ENCODE results near the gene USP7.

USP7 gene

DNA sequence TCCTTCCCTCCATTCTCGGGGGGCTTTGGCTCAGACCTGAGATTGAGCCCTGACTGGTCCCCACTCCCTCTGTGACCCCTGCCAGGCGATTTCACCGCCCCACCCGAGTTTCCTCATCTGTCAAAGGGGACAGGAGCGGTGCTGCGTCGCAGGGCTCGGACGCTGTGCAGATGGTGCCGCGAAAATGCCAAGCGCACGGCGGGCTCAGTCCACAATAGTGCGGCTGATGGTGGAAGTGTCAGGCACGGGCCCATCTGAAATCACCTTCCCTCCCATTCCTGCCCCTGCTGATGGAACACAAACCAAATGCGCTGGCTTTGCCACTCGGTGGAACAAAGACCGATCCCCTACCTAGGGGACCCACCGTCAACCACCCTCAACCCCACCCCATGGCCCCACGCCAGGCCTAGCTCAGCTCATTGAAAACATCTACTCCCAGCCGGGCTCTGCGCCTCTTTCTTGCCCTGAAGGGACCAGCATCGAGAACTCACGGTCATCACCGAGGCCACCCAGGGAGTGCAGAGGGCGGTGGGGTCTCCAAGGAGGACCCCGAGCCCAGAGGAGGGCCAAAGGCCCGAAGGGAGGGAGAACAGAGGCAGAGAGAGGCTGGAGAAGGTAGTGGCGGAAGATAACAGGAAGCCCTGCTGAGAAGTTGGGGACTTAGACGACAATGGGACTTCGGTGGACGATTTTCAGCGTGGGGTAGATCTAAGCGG lies 96.3 kb downstream of the USP7 start:
- no peak for FAIRE-seq

DNA sequence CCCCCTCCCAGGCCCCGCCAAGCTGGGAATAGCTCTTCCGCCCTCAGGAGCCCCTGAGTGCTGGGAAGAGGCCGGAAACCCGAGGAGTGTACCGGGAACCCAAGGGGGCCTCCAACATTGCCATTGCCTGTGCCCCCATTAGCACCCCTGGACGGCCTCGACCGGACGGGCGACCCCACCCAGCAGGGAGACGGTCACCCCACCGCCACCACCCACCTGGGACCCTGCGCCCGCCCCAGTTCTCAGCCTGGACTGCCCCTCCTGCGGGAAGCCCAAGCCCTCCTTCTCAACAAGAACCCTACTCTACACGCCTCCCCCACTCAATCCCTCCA lies 96.9 kb downstream of the USP7 start:
- DNase-seq (ENCODE audit: insufficient read length, low spot score) (no peak), FAIRE-seq (no peak)

More for the DNA sequence above, 96.3 kb downstream of the USP7 start:
- DNase-seq (ENCODE audit: insufficient read length, low spot score), result no peak

DNA sequence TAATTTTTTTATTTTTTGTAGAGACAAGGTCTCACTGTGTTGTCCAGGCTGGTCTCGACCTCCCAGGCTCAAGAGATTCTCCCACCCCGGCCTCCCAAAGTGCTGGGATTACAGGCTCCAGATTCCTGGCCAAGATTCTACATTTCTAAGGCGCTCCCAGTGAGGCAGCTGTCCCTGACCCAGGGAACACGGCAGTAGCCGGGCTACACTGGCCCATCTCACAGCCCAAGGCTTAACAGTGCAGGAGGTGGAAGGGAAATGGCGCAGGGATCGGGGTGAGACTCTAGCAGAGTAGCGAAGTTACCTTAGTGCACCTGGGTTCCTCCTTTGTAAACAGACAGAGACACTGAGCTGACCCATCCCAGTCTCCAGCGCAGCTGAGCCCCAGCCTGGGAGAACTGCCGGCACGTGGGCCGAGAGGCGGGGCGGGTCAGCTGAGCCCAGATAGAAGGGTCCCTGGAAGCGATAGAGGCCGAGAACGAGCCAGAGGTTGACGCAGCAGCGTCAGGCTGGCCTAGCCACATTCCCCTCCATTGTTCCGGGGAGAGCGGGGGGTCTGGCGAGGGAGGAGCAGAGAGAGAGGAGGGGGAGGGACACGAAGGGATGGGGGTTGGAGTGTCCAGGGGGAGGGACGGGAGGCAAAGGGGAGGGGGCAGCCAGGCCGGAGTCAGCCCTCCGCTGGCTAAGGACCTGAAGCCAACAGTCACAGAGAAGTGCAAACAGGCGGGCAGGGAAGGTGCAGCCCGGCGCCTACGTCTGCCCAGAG lies 97.4 kb downstream of the USP7 start:
- FAIRE-seq (no peak), DNase-seq (ENCODE audit: insufficient read length, low spot score) (no peak)

DNA sequence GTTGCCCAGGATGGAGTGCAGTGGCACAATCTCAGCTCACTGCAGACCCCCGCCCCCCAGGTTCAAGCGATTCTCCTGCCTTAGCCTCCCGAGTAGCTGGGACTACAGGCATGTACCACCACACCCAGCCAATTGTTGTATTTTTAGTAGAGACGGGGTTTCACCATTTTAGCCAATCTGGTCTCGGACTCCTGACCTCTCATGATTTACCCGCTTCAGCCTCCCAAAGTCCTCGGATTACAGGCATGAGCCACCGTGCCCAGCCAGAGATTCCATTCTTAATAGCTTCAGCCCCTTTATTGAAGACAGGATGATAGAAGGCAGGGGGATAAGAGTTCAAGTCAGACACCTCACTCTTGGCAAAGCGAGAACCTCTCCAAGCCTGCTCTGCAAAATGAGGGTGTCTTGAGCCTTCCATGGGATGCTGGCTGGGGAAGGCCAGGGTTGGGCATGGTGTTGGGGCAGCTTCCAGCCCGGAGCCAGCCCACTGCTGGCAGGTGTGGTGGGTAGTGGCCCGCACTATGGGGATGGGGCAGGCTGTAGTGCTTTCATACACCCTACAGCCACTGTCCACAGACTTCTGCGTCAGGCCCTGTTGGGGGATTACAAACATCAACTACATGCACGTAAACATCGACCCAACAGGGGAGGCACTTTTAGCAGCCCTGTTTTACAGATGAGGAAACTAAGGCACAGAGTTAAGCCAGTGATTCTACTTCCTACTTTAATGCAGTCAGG lies 98.4 kb downstream of the USP7 start:
- no peak for DNase-seq (ENCODE audit: insufficient read length, low spot score)
- no peak for FAIRE-seq

DNA sequence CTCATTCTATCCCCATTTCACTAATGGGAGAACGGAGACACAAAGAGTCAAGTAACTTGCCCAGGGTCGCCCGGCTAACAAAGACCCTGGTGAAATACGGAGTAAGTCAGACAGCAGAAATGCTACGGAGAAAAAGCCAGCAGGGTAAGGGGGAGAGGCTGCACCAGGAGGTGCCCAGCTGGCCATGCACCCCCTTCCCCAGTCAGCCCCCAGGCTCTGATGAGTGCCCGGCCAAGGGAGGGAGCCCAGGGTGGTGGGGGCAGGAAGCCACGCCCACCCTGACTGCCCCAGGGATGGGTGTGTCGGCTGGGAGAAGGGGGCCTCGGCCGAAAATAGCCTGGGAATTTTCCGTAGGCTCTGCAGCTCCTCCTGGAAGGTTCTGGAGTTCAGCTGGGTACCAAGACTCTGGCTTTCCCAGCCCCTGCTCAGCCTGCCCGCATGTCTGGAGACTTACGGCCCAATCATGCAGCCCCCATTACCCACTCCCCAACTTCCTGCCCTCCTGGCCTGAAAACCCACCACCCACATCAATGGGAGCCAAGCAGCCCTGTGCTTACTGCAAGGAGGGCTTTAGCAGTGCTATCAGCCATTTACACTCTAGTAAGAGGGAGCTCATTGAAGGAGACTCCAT lies 99.1 kb downstream of the USP7 start:
- no peak for FAIRE-seq

DNA sequence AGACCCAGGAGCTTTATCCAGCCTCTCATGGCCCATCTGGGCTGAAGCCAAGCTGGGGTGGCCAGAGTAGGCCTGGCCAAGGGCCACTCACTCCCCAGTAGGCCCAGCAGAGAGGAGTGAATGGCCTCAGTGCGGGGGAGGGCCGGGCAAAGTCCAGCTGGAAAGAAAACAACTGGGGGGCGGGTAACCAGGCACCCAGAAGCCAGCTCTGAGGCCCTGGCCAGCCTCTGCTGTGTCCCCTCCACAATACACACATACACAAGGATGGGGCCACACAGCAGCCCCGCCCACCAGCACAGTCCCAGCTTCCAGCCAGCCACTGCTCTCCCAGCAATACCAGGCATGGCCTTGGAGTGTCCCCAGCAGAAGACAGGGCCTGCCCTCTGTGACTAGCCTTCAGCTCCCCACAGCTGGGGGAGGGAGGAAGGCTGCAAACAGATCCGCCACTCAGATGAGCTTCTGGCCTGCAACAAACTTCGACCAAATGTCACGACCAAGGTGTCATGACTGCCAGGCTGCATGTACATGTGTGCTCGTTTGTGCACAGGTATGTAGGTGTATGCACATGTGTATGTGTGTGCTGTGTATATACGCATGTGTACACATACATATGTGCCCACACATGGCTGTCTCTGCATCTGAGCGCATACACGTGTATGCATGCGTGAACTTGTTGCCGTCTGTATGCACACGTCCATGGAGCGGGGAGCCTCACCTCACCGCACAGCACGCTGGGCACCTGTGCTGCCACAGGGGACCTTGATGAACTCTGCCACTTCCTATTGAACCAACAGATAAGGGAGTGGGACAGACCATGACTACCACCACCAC lies 99.9 kb downstream of the USP7 start:
- FAIRE-seq, result no peak
- DNase-seq (ENCODE audit: insufficient read length, low spot score), result no peak

More for the DNA sequence above, 99.1 kb downstream of the USP7 start:
- no peak for DNase-seq (ENCODE audit: insufficient read length, low spot score)

DNA sequence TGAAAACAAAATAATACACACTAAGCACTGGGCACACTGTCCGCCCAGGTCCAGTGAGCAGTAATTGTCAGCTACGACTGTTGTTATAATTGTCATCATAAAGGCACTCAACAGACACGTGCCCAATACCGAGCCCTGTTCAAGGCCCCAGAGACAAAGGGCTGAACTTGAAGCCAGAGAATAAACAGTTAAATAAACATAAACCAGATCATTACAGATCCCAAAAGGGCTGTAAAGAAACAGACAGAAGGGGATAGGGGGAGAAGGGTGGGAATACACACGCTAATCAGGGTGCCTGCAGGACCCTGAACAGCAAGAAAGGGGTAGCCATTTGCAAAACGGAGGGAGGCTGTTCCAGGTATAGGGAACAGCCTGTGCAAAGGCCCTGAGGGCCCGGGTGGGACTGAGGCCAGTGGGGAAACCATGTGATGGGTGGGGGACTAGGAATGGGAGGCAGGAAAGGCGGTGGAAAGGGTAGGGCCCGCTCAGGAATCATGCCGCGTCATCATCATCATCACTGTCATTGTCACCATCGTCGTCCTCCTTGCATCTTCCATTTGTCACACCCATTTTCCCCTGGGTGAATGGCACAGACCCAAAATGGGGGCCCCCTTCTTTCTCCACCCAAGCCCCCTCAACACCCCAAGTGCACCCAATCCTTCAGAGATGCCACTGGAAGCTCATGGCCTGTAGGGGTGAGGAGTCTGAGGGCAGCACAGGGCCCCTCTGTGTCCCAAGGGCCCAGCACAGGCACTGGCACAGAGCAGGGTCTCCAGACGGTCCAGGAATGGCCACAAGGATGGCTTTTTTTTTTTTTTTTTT lies 101.2 kb downstream of the USP7 start:
- DNase-seq (ENCODE audit: insufficient read length, low spot score) (no peak), FAIRE-seq (no peak)

DNA sequence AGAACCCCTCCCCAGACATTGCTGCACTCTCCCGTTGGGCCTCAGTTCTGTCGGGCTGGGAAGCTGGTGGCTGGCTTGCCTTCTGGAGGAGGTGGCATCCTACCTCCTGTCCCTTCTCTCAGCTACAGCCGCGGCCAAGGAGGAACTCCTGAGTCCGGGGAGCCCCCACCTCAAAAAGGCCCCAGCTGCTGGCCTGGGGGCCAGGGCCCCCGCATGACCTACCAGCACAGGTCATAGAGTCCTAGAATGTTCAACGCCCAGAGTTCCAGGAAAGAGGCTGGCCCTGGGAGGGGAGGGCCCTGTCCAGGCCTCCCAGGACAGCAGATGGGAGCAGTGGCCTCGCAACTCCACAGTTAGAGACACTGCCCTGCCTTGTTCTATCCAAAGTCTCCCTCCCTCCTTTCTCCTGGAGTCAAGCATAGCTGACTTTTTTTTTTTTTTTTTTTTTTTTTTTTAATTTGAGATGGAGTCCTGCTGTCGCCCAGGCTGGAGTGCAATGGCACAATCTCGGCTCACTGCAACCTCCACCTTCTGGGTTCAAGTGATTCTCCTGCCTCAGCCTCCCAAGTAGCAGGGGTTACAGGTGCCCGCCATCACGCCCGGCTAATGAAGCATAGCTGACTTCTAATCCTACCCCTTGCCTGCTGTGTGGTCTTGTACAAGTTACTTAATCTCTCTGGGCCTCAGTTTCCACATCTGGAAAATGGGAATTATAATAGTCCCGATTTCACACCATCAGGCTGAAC lies 102.0 kb downstream of the USP7 start:
- DNase-seq (ENCODE audit: insufficient read length, low spot score) (no peak), FAIRE-seq (no peak)

DNA sequence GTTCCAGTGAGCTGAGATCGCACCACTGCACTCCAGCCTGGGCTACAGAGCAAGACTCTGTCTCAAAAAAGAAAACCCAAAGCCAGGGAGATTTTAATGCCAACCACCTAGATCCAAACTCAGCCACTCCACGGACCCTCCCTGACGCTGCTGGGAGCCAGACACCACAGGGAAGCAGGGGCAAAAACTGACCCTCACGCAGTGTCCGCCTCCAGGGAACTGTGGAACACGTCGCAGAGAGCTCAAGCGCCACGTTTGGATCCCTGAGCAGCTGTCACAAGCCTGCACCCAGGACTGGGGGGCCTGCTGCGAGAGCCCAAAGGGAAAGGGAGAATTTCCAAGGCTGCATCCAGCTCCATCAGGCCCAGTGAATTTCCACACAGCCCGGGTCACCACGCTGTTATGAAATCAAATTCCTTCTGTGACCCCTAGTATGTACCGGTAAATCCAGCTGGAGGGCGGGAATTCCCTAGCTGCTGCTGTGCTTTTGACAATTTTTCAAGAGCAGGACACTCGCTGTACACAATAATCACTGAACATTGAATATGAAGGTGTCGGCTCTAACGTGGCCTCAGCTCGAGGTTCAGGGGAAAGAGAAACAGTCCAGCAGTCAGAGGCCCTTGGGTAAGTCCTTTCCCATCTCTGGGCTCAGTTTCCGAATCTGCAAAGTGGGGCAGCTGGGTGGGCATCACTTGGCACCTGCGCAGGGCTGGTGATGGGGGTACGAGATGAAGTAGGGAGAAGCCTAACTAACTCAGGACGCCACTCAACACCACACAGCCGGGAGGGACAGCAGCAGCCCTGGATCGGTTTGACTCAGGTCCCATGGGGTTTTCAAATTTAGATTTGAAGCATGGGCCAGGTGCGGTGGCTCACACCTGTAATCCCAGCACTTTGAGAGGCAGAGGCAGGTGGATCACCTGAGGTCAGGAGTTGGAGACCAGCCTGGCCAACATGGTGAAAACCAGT lies 103.5 kb downstream of the USP7 start:
- no peak for FAIRE-seq

DNA sequence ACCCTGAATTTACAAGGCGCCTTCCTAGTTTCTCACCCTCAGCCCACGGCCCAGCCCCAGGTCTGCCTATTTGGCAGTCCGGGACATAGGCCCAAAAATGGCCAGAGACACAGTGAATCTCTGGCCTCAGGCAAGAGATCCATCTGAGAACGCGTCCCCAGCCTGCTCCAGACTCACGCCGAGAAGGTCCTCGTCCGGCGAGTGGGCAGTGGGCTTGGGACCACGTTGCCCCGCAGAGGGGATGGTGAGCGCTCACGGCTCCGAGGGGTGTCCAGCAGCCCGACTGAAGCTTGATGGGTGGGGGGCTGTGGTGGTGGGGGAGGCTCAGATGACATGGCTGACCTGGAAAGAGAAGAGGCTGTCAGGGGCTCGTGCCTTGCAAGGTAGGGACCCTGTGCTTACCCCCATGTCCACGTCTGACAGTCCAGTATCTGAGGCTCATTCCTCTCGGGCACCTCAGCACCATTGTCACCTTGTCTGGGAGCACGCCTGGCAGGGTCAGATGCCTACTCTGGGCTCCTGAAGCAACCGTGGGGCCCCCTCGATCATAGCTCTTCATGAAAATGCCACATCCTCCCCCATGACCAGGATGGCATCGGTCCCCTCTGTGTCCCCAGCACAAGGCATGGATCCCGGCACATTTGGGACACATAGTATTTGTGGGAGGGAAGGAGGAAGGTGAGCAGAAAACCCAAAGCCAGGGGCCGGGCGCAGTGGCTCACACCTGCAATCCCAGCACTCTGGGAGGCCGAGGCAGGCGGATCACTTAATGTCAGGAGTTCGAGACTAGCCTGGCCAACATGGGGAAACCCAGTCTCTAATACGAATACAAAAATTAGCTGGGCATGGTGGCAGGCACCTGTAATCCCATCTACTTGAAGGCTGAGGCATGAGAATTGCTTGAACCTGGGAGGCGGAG lies 104.5 kb downstream of the USP7 start:
- DNase-seq (ENCODE audit: insufficient read length, low spot score), result no peak
- no peak for FAIRE-seq

More for the DNA sequence above, 103.5 kb downstream of the USP7 start:
- no peak for DNase-seq (ENCODE audit: insufficient read length, low spot score)

DNA sequence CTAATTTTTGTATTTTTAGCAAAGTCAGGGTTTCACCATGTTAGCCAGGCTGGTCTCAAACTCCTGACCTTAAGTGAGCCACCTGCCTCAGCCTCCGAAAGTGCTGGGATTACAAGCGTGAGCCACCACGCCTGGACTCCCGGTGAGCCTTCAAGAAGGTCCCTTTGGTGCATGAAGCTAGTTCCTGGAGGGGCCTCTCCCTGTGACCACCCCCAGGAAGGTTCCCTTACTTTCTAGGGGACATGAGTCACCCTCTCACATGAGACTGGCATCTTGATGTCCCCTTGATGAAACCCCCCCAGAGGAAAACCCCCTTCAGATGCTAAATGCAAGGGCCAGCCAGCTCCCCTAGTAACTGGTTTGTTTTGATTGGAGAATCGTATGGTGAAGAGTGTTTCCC lies 107.7 kb downstream of the USP7 start:
- DNase-seq (ENCODE audit: insufficient read length, low spot score) (no peak), FAIRE-seq (no peak)

DNA sequence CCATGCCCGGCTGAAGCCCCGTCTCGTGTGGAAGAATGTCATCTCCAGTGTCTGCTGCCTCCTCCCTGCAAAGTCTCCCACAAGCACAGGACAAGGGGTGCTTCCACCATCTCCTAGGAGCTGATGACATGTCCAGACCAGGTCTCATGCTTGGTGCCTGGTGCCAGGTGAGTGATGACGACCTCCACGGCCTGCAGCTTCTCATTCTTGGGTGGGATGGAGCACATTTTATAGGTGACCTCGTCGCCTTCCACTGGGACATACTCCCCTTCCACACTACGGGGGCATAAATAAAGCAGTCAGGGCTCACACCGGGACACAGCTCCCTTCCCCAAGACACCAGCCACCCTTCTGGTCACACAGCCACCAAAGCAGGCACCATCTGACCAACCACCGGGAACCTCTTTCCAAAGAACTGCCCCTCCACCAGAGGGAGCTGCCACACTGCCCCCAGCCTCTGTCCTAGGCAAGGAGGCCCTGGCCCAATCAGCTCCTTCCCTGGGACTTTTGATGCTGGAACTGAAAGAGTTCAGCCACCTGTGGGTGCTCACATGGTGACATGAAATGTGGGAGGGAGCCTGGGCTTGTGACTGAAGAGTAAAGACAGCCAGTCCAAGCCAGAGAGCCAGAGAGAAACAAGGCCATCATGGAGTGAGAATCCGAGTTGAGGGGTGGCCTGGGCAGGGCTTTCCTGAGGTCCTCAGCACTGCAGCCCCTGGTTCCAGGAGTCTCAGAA lies 108.5 kb downstream of the USP7 start:
- no peak for DNase-seq (ENCODE audit: insufficient read length, low spot score)

DNA sequence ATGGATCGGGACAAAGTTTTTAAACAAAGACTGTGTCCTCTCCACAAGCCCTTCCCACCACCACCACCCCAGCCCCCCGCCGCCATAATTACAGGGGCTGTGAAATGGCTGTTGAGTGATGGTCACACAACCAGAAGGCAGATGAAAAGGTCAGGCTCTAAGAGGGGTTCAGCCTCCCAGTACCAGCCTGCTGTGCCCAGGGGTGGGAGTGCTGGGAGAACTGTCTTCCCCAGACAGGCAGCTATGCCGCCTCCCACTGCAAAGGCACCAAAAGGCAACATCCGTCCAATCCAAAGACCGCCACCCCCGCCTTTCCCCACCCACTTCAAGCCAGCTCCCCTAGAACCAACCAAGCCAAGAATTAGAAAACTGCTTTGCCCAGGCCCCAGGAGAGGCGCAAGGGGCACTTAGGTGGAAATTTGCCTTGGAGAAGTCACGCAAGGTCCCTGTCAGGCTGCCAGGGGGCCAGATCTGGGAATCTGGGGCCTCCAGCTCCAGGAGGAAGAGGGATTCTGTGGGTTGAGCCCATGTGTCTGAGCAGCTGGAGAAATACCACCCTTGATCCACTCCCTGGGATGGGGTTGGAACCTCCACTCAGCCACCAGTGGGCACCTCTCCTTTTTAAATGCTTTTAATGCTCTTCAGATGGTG lies 109.3 kb downstream of the USP7 start:
- DNase-seq (ENCODE audit: insufficient read length, low spot score), result no peak
- FAIRE-seq, result no peak

More for the DNA sequence above, 108.5 kb downstream of the USP7 start:
- no peak for FAIRE-seq

DNA sequence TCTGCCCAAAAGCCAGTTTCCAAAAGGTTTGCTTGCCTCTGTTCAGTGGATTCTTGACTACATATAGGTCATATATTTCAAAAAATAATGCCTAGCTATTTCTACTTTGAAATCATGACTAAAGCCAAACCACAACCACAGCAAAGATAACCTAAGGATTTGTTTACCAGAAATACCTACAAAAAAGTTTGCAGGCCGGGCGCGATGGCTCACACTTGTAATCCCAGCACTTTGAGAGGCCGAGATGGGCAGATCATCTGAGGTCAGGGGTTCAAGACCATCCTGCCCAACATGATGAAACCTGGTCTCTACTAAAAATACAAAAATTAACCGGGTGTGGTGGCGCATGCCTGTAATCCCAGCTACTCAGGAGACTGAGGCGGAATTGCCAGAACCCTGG lies 110.1 kb downstream of the USP7 start:
- FAIRE-seq, result no peak

DNA sequence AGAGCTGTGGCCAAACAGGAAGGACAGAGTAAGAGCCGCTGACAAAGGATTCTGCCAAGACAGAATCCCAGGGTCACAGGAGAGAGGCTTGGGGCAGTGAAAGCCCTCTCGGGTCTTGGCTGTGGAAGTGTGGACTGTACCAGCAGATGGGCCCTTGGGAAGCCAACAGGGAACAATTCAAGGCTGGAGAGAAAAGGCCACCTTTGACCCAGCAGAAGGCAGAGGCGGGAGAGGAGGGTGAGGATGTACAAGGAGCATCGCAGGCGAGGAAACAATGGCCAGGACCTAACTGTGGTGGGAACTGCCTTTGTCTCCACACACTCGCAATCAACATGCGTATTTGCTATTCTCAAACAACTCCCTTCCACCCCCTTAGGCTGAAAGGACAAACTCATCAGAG lies 110.6 kb downstream of the USP7 start:
- DNase-seq (ENCODE audit: insufficient read length, low spot score), result no peak
- FAIRE-seq, result no peak

More for the DNA sequence above, 110.1 kb downstream of the USP7 start:
- DNase-seq (ENCODE audit: insufficient read length, low spot score), result no peak

Measured in GM19239 (cell line).